A549 (cell line): ENCODE data around the gene PASK.

Experiments
- CEBPB ChIP-seq, 2 experiments: fragments of >200 bp in 1 of 2; sonication (Bioruptor Twin) in 1 of 2; formaldehyde crosslinking in 1 of 2; IDR thresholded peaks; 2 replicates each; pipeline ENCODE4 v1.6.1; 2012 to 2016
- CHD4 ChIP-seq: fragments of 200-600 bp; sonication (generic); IDR thresholded peaks from 2 replicates; pipeline ENCODE4 v1.6.1; 2016; ENCODE audit warnings: antibody characterized with exemption, mild to moderate bottlenecking, borderline replicate concordance
- CTCF ChIP-seq: fragments of >200 bp; sonication (Bioruptor Twin); formaldehyde crosslinking; IDR thresholded peaks from 3 replicates; pipeline ENCODE4 v1.5.1; 2016
- E2F6 ChIP-seq: IDR thresholded peaks from 2 replicates; pipeline ENCODE4 v1.6.1; 2012; ENCODE audit warnings: low read depth, borderline replicate concordance
- EP300 ChIP-seq, 2 experiments: fragments of >200 bp; sonication (Bioruptor Twin); formaldehyde crosslinking; IDR thresholded peaks; 2 replicates in 1 of 2; 3 replicates in 1 of 2; pipeline ENCODE4 v1.6.1; 2016 to 2017
- ESRRA ChIP-seq: fragments of 150-350 bp; IDR thresholded peaks from 2 replicates; pipeline ENCODE4 v1.6.1; 2014; ENCODE audit warnings: mild to moderate bottlenecking, low read length, borderline replicate concordance
- MAX ChIP-seq: IDR thresholded peaks from 2 replicates; pipeline ENCODE4 v1.6.1; 2012
- NPAS2 ChIP-seq: fragments of 250-450 bp; sonication (Bioruptor Pico); IDR thresholded peaks from 2 replicates; pipeline ENCODE4 v1.8.0; 2022; ENCODE audit warnings: mild to moderate bottlenecking, moderate library complexity, borderline replicate concordance
- PBX3 ChIP-seq: IDR thresholded peaks from 2 replicates; pipeline ENCODE4 v1.6.1; 2012
- POLR2A ChIP-seq: IDR thresholded peaks from 2 replicates; pipeline ENCODE4 v1.6.1; 2012; ENCODE audit warnings: mild to moderate bottlenecking, low read length
- POLR2AphosphoS2 ChIP-seq: conservative IDR thresholded peaks from 2 replicates; pipeline ENCODE4 v1.6.1; 2012; ENCODE audit warnings: low read length, improper control_type of control experiment, inconsistent platforms
- RCOR1 ChIP-seq: fragments of 150-350 bp; IDR thresholded peaks from 2 replicates; pipeline ENCODE4 v1.6.1; 2014; ENCODE audit warnings: antibody characterized with exemption, low read length, low read depth
- RNF2 ChIP-seq: fragments of 200-600 bp; sonication (generic); IDR thresholded peaks from 2 replicates; pipeline ENCODE4 v1.6.1; 2016; ENCODE audit warnings: low read depth, mild to moderate bottlenecking, antibody characterized with exemption, moderate library complexity, borderline replicate concordance
- USF2 ChIP-seq: fragments of 450-650 bp; IDR thresholded peaks from 2 replicates; pipeline ENCODE4 v1.6.1; 2014; ENCODE audit warnings: antibody characterized with exemption

GRCh38 chr2:241094172-241094571 is 55.1 kb downstream of the PASK start:
- TF ChIP-seq RNF2, result no peak
- no peak for TF ChIP-seq CTCF
- TF ChIP-seq CHD4, result no peak
- TF ChIP-seq POLR2A, result no peak
- TF ChIP-seq RCOR1, result no peak
- TF ChIP-seq EP300 (IDR thresholded peaks at IDR 0.05), result no peak
- TF ChIP-seq E2F6, result no peak
- TF ChIP-seq NPAS2 (CRISPR knock-in tag), result no peak
- TF ChIP-seq USF2, result no peak
- TF ChIP-seq MAX, result no peak
- no peak for TF ChIP-seq POLR2AphosphoS2
- TF ChIP-seq ESRRA, result no peak
- TF ChIP-seq CEBPB (IDR thresholded peaks at IDR 0.05), result no peak
- TF ChIP-seq PBX3, result no peak
